ENCODE results near the gene VAV3. TPM values are rescaled to one million over a fixed set of nuclear protein-coding genes. Genes with fewer than 3 reads are reported as not detected.
"Not testable (repeated sequence)": the region's sequence is repeated elsewhere in the genome, so short reads cannot be mapped to it uniquely, and the experiment has no call there.

Gene VAV3
- total and polyA plus RNA-seq, 12 donors: 0.72 to 3.4 (median 1.9) TPM

GRCh38 chr1:108010581-108010980 lies 45.6 kb upstream of the VAV3 start:
- H3K9me3 ChIP-seq: no peaks in the 10 kb centered on the region

GRCh38 chr1:108009603-108010195 lies 44.7 kb upstream of the VAV3 start:
- Histone ChIP-seq H3K4me1 (no peaks in the 10 kb centered on the region), H3K4me3 (no peak overlapping the region), H3K36me3 (no peaks in the 10 kb centered on the region), H3K27ac (no peak overlapping the region), H3K27me3 (no peaks in the 10 kb centered on the region), H3K9me3 (no peaks in the 10 kb centered on the region)
- DNase-seq (no peak), ATAC-seq (no peak)
- intact Hi-C loops (cut with DNase I): loop anchor here in 1 of 10 donors (10.0 kb wide), 1 partner anchor 75 kb away; no protein-coding TSS in a partner anchor
- TF ChIP-seq CTCF (IDR thresholded peaks at IDR 0.05): no peak

More at GRCh38 chr1:108010581-108010980, 45.6 kb upstream of the VAV3 start:
- Histone ChIP-seq H3K27ac (no peak overlapping the region), H3K27me3 (no peaks in the 10 kb centered on the region), H3K4me1 (no peaks in the 10 kb centered on the region), H3K36me3 (no peaks in the 10 kb centered on the region), H3K4me3 (no peak overlapping the region)
- ATAC-seq (no peak), DNase-seq (no peak)
- no peak for TF ChIP-seq CTCF (IDR thresholded peaks at IDR 0.05)
- WGBS, 2 donors: 83 to 87% methylated on average over 4 of the region's 4 CpGs
- intact Hi-C loops (cut with DNase I): loop anchor here in 1 of 10 donors (10.0 kb wide), 1 partner anchor 74 kb away; no protein-coding TSS in a partner anchor

- Histone ChIP-seq H3K36me3 (no peaks in the 10 kb centered on the region), H3K4me3 (no peak overlapping the region), H3K27me3 (no peaks in the 10 kb centered on the region), H3K4me1 (no peaks in the 10 kb centered on the region), H3K27ac (no peak overlapping the region), H3K9me3 (no peaks in the 10 kb centered on the region)
- DNase-seq (no peak), ATAC-seq (no peak)
- 68 to 72% methylated on average over 2 of the region's 2 CpGs for WGBS, 2 donors
- TF ChIP-seq CTCF (IDR thresholded peaks at IDR 0.05): no peak
- intact Hi-C loops (cut with DNase I): no loop called here
Measured at GRCh38 chr1:108007531-108007930, 42.6 kb upstream of the VAV3 start.

DNA sequence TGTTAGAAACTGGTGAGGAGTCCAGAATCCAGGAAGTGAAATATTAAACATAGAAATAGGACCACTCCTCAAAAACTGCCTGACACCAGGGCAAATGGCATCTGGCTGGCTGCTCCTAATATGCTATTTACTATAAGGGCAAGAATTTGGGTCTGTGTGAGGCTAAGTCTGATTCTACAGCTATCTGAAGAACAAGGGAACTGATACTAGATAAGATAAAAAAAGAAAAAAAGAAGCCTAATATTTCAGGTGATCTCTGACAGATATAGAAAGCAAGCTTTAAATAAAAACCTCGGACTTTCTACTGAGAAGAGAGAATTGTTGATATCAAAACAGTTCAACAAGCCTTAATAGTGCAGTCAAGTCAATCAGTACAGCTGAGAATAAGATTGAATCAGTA lies 42.1 kb upstream of the VAV3 start:
- Histone ChIP-seq H3K36me3 (no peaks in the 10 kb centered on the region), H3K4me3 (no peak overlapping the region), H3K4me1 (no peaks in the 10 kb centered on the region), H3K27me3 (no peaks in the 10 kb centered on the region), H3K27ac (no peak overlapping the region), H3K9me3 (no peaks in the 10 kb centered on the region)
- ATAC-seq (no peak), DNase-seq (no peak)
- no peak for TF ChIP-seq CTCF (IDR thresholded peaks at IDR 0.05)
- 82 to 85% methylated on average over 1 of the region's 1 CpG for WGBS, 2 donors
- intact Hi-C loops (cut with DNase I): no loop called here

DNA sequence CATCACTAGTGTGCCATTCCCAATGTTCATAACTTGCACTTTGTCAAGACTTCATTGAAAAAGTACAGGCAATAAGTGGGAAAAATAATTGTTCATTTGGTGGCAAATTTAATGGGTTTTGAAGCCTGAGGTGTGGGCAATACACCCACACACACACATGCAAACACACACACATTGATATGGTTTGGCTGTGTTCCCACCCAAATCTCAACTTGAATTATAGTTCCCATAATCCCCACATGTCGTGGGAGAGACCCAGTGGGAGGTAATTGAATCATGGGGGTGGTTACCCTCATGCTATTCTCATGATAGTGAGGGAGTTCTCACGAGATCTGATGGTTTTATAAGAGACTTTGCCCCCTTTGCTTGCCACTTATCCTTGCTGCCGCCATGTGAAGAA lies 39.9 kb upstream of the VAV3 start:
- H3K27ac ChIP-seq; ATAC-seq; H3K27me3 ChIP-seq; H3K4me3 ChIP-seq; DNase-seq; intact Hi-C loops (cut with DNase I); H3K9me3 ChIP-seq; H3K36me3 ChIP-seq: not testable (repeated sequence)
- 86 to 87% methylated on average over 3 of the region's 3 CpGs for WGBS, 2 donors
- peaks cover 0 to 13% (median 7%) of the 10 kb centered on the region in 9 donors for H3K4me1 ChIP-seq
